Kidney epithelial cell (primary cell): ENCODE results near the gene RNF111. TPM values are rescaled to one million over a fixed set of nuclear protein-coding genes. Genes with fewer than 3 reads are reported as not detected.
A peak's percentile ranks its signal among the peaks of the same experiment; 100 is the strongest.
"Not testable (repeated sequence)": the region's sequence is repeated elsewhere in the genome, so short reads cannot be mapped to it uniquely, and the experiment has no call there.

ENCODE experiments used
- DNase-seq: peaks from one replicate; pipeline ENCODE4 v3.0.0-alpha.2; 2010; ENCODE audit warnings: low read depth
- H3K27me3 ChIP-seq: 2 replicates; pipeline ENCODE4 v1.6.0; 2011; ENCODE audit warnings: low read length; ENCODE audit not compliant: control insufficient read depth, insufficient read depth
- H3K36me3 ChIP-seq: 2 replicates; pipeline ENCODE4 v1.5.1; 2011; ENCODE audit warnings: low read length; ENCODE audit not compliant: control insufficient read depth, insufficient read depth
- H3K4me3 ChIP-seq: 2 replicates; pipeline ENCODE4 v1.5.1; 2011; ENCODE audit warnings: low read depth, mild to moderate bottlenecking, control low read depth, low read length
- total RNA-seq: library from RNA; depleted of rRNA; stranded (reverse); fragments of >200 nt; gene quantifications from 2 replicates; pipeline ENCODE4 v1.2.3, GENCODE V29; 2015
- TF ChIP-seq, protein P1 (sequence below): IDR thresholded peaks from 2 replicates; pipeline ENCODE4 v1.5.1; 2011; ENCODE audit warnings: mild to moderate bottlenecking, moderate library complexity, low read length, control low read depth, inconsistent platforms; ENCODE audit not compliant: insufficient read depth, poor library complexity, severe bottlenecking

Gene RNF111
- total RNA-seq, 1 donor from 2014 or later: 18.0 TPM

DNA sequence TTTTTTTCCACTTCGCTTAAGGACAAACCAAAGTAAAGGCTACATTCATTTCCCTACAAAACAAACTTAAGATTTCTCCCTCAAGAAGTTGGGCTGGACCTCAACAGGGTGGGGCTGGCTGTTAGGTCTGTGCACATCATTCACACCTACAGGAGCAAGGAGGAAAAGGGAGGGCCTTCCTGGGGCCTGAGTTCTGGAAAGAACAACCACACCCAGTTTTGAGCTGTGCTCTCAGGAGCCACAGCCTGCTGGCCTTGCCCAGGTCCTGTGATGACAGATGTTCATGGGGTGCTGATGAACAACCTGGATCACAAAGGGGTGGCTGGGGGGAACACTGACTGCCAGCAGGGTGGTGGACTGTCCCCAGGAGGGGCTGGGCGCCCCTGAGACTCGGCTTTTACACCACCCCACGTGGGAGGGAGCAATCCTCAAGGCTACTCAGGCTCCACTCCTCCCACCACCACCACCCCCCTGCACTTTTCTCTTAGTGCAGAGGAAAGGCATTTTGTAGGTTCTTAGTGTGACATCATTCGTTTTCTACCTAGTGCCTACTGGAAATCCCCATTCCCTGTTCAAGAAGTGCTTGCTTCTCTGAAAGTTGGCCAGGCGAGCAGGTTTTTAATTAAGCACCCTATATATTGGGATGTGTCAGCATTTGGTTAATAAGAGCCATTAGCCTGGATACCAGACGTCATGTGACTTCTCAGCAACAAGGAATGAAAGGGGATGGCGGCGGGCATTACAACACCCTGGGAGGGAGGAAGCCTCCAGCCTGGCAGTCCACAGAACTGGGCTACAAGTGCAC lies 153.2 kb downstream of the RNF111 start:
- DNase-seq: peak; percentile 32
- TF ChIP-seq, protein P1, sequence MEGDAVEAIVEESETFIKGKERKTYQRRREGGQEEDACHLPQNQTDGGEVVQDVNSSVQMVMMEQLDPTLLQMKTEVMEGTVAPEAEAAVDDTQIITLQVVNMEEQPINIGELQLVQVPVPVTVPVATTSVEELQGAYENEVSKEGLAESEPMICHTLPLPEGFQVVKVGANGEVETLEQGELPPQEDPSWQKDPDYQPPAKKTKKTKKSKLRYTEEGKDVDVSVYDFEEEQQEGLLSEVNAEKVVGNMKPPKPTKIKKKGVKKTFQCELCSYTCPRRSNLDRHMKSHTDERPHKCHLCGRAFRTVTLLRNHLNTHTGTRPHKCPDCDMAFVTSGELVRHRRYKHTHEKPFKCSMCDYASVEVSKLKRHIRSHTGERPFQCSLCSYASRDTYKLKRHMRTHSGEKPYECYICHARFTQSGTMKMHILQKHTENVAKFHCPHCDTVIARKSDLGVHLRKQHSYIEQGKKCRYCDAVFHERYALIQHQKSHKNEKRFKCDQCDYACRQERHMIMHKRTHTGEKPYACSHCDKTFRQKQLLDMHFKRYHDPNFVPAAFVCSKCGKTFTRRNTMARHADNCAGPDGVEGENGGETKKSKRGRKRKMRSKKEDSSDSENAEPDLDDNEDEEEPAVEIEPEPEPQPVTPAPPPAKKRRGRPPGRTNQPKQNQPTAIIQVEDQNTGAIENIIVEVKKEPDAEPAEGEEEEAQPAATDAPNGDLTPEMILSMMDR: no peak
- H3K4me3 ChIP-seq: no peak overlapping the region
- H3K36me3 ChIP-seq: peaks cover 4% of the 10 kb centered on the region
- no peaks in the 10 kb centered on the region for H3K27me3 ChIP-seq

DNA sequence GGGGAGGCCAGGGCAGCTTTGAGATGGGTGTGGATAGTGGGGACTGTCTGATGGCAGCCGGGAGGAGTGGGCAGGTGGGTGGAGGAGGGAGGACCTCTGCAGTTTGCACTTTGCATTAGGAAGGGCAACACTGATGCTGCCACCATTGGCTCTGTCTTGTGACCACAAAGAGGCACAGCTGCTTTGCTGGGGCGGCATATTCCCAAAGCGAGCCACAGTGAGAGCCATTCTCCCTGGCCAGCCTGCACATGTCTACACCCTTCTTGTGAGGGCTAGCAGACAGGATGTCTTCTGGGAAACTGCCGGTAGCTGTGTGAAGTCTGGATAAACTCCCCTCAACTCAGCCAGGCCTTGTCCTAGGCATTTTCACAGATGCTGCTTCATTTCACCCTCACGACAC lies 155.8 kb downstream of the RNF111 start:
- DNase-seq: no peak
- TF ChIP-seq, protein P1: no peak

DNA sequence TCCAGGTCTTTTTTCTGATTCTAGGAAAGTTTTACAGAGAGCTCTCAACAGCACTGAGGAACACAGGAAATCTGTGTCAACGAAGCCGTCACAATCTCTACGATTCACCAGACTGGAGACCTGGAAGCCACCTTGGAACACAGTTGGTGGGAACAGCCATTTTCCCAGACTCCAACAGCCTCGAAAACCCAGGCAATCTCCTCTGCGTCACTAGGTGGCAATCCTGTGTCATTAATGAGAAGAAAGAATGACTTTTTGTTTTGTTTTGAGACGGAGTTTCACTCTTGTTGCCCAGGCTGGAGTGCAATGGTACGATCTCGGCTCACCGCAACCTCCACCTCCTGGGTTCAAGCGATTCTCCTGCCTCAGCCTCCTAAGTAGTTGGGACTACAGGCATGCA lies 157.1 kb downstream of the RNF111 start:
- H3K36me3 ChIP-seq, DNase-seq, H3K4me3 ChIP-seq, H3K27me3 ChIP-seq: not testable (repeated sequence)

More for the DNA sequence above, 155.8 kb downstream of the RNF111 start:
- Histone ChIP-seq H3K36me3 (no peaks in the 10 kb centered on the region), H3K27me3 (no peaks in the 10 kb centered on the region), H3K4me3 (no peak overlapping the region)

Other genes starting within 250 kb of the RNF111 start
- gene ADAM10, start 238.0 kb upstream of the RNF111 start, total RNA-seq: 125 and 128 TPM in 2 replicates
- 21.8 and 25.7 TPM in 2 replicates for gene MINDY2, start 216.4 kb upstream of the RNF111 start, total RNA-seq
- gene SLTM, start 54.0 kb upstream of the RNF111 start, total RNA-seq: 60.2 and 73.1 TPM in 2 replicates
- 12.8 and 15.8 TPM in 2 replicates for gene CCNB2, start 117.5 kb downstream of the RNF111 start, total RNA-seq
- not detected in 2 replicates for gene LDHAL6B, start 219.2 kb downstream of the RNF111 start, total RNA-seq